Fibroblast of pulmonary artery (primary cell): Measurements from ENCODE around the gene TMEM51.

Experiments used
- DNase-seq: peaks from one replicate; pipeline ENCODE4 v3.0.0-alpha.2; 2010; ENCODE audit warnings: low read depth
- H3K4me3 ChIP-seq: replicated peaks from 2 replicates; pipeline ENCODE4 v1.5.1; 2011; ENCODE audit warnings: low read depth, mild to moderate bottlenecking, control low read depth, low read length, moderate library complexity
- TF ChIP-seq, protein P1 (sequence below): IDR thresholded peaks from 2 replicates; pipeline ENCODE4 v1.5.1; 2011; ENCODE audit warnings: mild to moderate bottlenecking, control low read depth, low read length, inconsistent platforms; ENCODE audit errors: missing control alignments

TMEM51 gene, protein sequence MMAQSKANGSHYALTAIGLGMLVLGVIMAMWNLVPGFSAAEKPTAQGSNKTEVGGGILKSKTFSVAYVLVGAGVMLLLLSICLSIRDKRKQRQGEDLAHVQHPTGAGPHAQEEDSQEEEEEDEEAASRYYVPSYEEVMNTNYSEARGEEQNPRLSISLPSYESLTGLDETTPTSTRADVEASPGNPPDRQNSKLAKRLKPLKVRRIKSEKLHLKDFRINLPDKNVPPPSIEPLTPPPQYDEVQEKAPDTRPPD

DNA sequence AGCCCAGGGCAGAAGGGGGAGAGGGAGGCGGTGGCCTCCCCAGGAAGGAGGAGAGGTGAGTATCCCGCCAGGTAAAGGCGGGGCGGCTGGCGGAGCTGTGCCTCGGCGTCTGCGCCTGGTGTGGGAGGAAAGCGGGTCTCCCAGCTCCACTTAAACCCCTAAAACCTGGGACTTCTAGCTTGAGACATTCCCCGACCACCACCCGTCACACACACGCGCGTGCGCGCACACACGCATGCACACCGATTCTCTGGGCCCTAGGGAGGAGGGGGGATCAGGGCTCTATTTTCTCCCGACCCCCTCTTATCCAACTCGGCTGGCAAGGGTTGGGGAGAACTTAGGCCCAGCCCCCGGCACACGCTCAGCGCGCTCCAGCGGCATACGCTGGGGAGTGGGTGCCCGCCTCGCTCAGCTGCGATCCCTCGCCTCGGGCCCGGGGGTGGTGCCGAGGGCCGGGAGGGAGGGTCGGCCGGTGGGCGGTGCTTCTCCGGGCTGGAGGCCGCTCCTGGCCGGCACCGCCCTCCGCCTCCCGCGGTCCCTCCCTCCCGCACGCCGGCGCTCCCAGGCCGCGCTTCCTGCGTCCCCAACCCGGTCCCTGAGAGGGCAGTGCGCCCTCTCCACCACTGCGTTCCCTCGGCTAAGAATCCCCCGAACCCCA, at the start of gene TMEM51:
Gene TMEM51, plus strand, starts transcription at position 564 of the 658 bp plus-strand sequence. CDS start 61,341 bp downstream, outside the sequence.
- peak within 1 kb of the TSS; percentile 63 for H3K4me3 ChIP-seq

DNA sequence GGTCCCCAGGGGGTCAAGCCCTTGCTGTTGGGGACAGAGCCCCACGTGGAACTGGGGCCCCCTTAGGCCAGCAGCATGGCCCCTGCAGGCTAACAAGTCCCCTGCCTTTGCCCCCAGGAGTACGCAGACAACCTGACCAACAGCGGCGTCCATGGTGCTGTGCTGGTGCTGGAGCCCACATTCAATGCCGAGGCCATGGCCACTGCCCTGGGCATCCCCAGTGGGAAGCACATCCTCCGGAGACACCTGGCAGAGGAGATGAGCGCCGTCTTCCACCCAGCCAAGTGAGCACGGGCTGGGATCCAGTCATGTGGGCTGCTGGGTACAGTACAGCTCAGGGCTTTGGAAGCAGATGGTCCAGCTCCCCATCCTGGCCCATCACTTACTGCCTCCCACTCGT, 49.6 kb upstream of the TMEM51 start:
- no peak overlapping the region for H3K4me3 ChIP-seq
- no peak for DNase-seq
- TF ChIP-seq, protein P1, sequence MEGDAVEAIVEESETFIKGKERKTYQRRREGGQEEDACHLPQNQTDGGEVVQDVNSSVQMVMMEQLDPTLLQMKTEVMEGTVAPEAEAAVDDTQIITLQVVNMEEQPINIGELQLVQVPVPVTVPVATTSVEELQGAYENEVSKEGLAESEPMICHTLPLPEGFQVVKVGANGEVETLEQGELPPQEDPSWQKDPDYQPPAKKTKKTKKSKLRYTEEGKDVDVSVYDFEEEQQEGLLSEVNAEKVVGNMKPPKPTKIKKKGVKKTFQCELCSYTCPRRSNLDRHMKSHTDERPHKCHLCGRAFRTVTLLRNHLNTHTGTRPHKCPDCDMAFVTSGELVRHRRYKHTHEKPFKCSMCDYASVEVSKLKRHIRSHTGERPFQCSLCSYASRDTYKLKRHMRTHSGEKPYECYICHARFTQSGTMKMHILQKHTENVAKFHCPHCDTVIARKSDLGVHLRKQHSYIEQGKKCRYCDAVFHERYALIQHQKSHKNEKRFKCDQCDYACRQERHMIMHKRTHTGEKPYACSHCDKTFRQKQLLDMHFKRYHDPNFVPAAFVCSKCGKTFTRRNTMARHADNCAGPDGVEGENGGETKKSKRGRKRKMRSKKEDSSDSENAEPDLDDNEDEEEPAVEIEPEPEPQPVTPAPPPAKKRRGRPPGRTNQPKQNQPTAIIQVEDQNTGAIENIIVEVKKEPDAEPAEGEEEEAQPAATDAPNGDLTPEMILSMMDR: no peak

More for the DNA sequence above, at the start of gene TMEM51:
- DNase-seq: peak; percentile 64
- TF ChIP-seq, protein P1: no peak

DNA sequence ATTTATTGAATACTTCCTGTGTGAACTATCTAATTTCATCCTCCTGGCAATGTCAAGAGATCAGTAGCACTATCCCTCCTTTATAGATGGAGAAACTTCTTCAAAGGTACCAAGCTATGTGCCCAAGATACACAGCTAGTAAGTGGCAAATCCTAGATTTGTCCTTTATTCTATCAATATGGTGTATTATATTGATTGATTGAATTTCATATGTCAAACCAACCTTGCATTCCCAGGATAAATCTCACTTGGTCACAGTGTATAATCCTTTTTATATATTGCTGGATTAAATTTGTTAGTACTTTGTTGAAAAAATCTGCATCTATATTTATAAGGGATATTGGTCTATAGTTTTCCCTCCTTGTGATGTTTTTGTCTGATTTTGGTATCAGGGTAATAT, 48.8 kb upstream of the TMEM51 start:
- TF ChIP-seq, protein P1: no peak

DNA sequence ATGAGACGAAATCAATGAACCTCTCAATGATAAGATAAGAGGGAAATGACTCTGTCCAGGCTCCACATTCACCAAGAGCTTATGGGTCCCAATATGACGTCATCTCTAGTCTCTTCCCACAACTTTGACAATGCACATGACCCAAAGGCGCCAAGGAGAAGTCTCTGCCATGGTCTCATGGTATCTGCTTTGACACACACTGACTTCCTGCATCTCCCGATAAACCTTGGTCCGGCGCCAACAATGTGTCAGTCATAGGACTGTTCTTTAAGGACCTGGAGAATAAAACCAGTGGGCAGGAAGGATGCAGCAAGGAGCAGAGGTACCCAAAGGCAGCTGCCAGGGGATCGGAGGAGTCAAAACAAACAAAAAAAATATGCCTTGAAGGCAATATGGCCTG, 46.9 kb upstream of the TMEM51 start:
- peak; percentile 42 for DNase-seq
- TF ChIP-seq, protein P1: no peak
- no peak overlapping the region for H3K4me3 ChIP-seq

More for the DNA sequence above, 48.8 kb upstream of the TMEM51 start:
- DNase-seq: no peak
- no peak overlapping the region for H3K4me3 ChIP-seq

DNA sequence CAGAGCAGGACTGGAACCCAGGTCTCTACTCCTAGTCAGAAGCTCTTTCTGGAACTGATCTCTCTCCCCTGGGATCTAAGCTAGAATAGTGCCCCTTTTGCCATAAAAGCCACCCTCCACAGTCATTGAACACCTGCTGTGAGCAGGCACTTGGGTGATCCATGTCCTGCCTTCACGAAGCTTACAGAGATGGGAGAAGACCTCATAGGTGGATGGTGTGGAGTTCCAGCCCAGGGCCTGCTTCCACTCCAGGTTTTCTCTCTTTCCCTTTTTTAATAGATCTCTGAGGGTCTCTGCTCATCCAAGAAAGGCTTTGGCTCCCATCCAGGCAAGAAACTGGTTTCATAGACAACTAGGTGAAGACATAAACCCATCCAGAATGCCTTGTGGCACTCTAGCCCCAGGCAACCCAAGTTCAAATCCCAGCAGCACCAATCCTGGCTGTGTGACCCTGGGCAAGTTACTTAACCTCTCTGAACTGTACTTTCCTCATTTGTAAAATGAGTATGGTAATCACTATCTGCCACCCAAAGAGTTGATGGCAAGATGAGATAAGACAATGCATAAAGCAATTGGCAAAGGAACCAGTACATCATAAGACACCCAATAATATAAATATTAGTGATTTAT, 46.4 kb upstream of the TMEM51 start:
- no peak overlapping the region for H3K4me3 ChIP-seq
- no peak for DNase-seq
- TF ChIP-seq, protein P1: no peak

DNA sequence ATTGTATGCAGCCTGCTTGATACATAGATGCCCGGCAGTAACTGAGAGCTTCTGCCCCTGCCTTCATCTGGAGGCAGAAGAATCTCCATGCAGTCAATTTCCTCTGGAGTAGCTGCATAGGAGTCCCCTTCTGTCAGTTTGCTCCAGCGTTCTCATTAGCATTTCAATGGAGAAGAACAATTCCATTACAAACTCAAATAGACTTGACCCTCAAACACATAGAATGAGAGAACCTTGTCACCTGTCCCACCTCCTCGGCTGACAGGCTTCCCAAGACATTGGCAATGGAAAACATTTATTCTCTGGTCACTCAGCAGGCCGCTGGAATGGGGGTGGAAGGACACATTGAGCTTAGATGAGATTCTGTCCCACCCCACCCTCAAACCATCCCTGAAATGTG, 45.6 kb upstream of the TMEM51 start:
- TF ChIP-seq, protein P1: no peak
- no peak overlapping the region for H3K4me3 ChIP-seq
- no peak for DNase-seq
